DND-41 (cell line): Measurements from ENCODE around the gene RAB3B.
"Not testable (repeated sequence)": the region's sequence is repeated elsewhere in the genome, so short reads cannot be mapped to it uniquely, and the experiment has no call there.

Source experiments
- ATAC-seq: fragments of 200-7000 bp; cut with Tn5 transposase; 3 replicates; pipeline ENCODE4 v1.9.1; 2021; ENCODE audit warnings: low read depth; ENCODE audit not compliant: insufficient read depth
- DNase-seq: peaks from one replicate; pipeline ENCODE4 v3.0.0-alpha.2; 2020
- H2AFZ ChIP-seq: 2 replicates; pipeline ENCODE4 v1.6.0; 2012; ENCODE audit warnings: low read depth, low read length
- H3K27ac ChIP-seq: 2 replicates; pipeline ENCODE4 v1.5.1; 2012; ENCODE audit warnings: low read length, inconsistent platforms
- H3K27me3 ChIP-seq: fragments of 200-600 bp; sonication (generic); 2 replicates; pipeline ENCODE4 v1.6.0; 2012; ENCODE audit warnings: low read length, mild to moderate bottlenecking, inconsistent platforms; ENCODE audit not compliant: insufficient read depth, poor library complexity
- H3K36me3 ChIP-seq: 2 replicates; pipeline ENCODE4 v1.5.1; 2012; ENCODE audit warnings: low read length, inconsistent platforms; ENCODE audit not compliant: insufficient read depth
- H3K4me1 ChIP-seq: 2 replicates; pipeline ENCODE4 v1.5.1; 2012; ENCODE audit warnings: mild to moderate bottlenecking, low read length; ENCODE audit not compliant: insufficient read depth
- H3K4me2 ChIP-seq: 2 replicates; pipeline ENCODE4 v1.6.0; 2012; ENCODE audit warnings: mild to moderate bottlenecking, moderate library complexity, low read length, inconsistent platforms; ENCODE audit not compliant: insufficient read depth
- H3K4me3 ChIP-seq, 2 experiments: fragments of 200-600 bp in 1 of 2; shearing (Covaris generic) in 1 of 2; 2 replicates each; pipeline ENCODE4 v1.5.1; 2012 to 2016; ENCODE audit warnings: inconsistent platforms in 2 of 2, low read length in 2 of 2, mild to moderate bottlenecking in 2 of 2, low read depth in 1 of 2, moderate library complexity in 1 of 2
- H3K79me2 ChIP-seq: 2 replicates; pipeline ENCODE4 v1.6.0; 2012; ENCODE audit warnings: low read length, inconsistent platforms; ENCODE audit not compliant: insufficient read depth
- H3K9ac ChIP-seq: 2 replicates; pipeline ENCODE4 v1.6.0; 2012; ENCODE audit warnings: low read depth, mild to moderate bottlenecking, inconsistent platforms, low read length, moderate library complexity
- H3K9me3 ChIP-seq: 2 replicates; pipeline ENCODE4 v1.5.1; 2012; ENCODE audit warnings: low read length, moderate library complexity, mild to moderate bottlenecking, inconsistent platforms; ENCODE audit not compliant: insufficient read depth, severe bottlenecking
- H4K20me1 ChIP-seq: 2 replicates; pipeline ENCODE4 v1.6.0; 2012; ENCODE audit warnings: low read length; ENCODE audit not compliant: insufficient read depth
- EZH2 ChIP-seq: IDR thresholded peaks from 3 replicates; pipeline ENCODE4 v1.6.1; 2012; ENCODE audit warnings: borderline replicate concordance, low read depth, mild to moderate bottlenecking, moderate library complexity, low read length, inconsistent platforms; ENCODE audit not compliant: severe bottlenecking
- TF ChIP-seq, protein P1 (sequence below): IDR thresholded peaks from 2 replicates; pipeline ENCODE4 v1.5.1; 2012; ENCODE audit warnings: borderline replicate concordance, low read length, moderate library complexity, mild to moderate bottlenecking; ENCODE audit not compliant: poor library complexity, severe bottlenecking; ENCODE audit errors: extremely low read depth

RAB3B gene

DNA sequence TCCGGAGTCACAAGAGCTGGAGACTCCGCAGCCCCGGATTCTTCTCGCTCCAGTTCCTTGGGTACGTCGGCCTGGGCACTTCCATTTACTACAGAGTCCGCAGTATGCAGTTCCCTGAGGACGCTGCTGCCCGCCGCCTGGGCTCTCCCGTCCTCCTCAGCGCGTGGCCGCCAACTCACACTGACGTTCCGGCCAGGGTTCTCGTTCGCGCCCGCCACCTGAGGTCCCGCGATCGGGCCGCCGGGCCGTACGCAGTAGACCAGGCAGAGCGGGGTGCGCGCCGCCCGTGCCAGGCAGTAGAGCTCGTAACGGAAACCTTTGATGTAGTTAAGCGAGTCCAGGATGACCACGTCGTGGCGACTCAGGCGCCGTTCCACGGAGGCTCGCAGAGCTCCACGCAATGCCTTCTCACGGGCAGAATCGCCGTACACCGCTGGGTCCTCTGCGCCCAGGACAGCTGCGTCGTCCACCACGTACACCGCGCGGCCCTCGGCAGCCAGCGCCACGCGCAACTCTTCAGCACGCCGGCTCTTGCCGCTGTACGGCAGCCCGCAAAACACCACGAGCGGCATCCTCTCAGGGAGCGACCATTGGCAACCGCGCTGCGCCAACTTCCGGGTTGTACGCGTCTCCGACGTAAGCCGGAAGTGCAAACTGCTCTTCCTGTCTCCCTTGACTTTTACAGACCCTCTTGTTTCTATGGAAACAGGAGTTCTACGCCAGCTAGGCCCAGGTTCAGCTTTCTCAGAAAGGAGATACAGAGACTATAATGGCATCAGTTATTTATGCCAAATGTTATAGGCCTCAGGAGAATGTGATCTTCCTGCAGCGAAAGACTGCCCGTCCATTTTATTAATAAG lies 42.9 kb upstream of the RAB3B start, which contains the start of gene KTI12:
TSS of gene KTI12 (minus strand) at position 621 of the 860 bp plus-strand sequence. CDS start at position 572, 49 bp downstream.
- peak within 1 kb of the TSS; percentile 79 for H2AFZ ChIP-seq
- H4K20me1 ChIP-seq = peaks cover 26% of the 10 kb centered on the region
- H3K27ac ChIP-seq = peak within 1 kb of the TSS; percentile 85
- DNase-seq (peak; percentile 92), ATAC-seq (peak; percentile 97)
- TF ChIP-seq, protein P1, sequence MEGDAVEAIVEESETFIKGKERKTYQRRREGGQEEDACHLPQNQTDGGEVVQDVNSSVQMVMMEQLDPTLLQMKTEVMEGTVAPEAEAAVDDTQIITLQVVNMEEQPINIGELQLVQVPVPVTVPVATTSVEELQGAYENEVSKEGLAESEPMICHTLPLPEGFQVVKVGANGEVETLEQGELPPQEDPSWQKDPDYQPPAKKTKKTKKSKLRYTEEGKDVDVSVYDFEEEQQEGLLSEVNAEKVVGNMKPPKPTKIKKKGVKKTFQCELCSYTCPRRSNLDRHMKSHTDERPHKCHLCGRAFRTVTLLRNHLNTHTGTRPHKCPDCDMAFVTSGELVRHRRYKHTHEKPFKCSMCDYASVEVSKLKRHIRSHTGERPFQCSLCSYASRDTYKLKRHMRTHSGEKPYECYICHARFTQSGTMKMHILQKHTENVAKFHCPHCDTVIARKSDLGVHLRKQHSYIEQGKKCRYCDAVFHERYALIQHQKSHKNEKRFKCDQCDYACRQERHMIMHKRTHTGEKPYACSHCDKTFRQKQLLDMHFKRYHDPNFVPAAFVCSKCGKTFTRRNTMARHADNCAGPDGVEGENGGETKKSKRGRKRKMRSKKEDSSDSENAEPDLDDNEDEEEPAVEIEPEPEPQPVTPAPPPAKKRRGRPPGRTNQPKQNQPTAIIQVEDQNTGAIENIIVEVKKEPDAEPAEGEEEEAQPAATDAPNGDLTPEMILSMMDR = peak; percentile 13
- no peak for TF ChIP-seq EZH2
- H3K36me3 ChIP-seq = peaks cover 70% of the 10 kb centered on the region
- H3K79me2 ChIP-seq = peaks cover 66% of the 10 kb centered on the region
- peaks cover 42% of the 10 kb centered on the region for H3K4me1 ChIP-seq
- H3K4me2 ChIP-seq = peak within 1 kb of the TSS; percentile 83
- H3K27me3 ChIP-seq = no peaks in the 10 kb centered on the region
- peak within 1 kb of the TSS; percentile 58 to 86 for H3K4me3 ChIP-seq
- no peaks in the 10 kb centered on the region for H3K9me3 ChIP-seq
- peak within 1 kb of the TSS; percentile 75 for H3K9ac ChIP-seq

DNA sequence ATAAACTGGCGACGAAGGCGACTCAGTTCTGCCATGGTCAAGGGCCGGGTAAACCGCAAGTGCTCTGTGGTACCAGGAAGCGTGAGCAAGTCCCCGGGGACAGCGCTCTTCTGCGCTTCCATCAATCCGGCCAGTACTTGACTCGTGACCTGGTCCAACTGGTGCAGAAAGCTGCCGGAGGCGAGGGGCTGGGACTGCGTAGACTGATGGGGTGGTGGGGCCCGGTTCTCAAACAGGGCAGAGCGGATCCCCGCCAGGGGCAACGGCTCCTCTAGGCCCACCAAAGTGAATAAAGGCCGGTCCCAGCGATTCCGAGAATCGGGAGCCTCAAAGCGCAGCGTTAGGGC lies 42.3 kb upstream of the RAB3B start:
- H3K27ac ChIP-seq = peak overlapping the region; percentile 85
- no peaks in the 10 kb centered on the region for H3K9me3 ChIP-seq
- H3K9ac ChIP-seq = peak overlapping the region; percentile 75
- peaks cover 70% of the 10 kb centered on the region for H3K36me3 ChIP-seq
- H3K4me2 ChIP-seq = peak overlapping the region; percentile 83
- DNase-seq (no peak), ATAC-seq (peak; percentile 11)
- no peaks in the 10 kb centered on the region for H3K27me3 ChIP-seq
- peaks cover 26% of the 10 kb centered on the region for H4K20me1 ChIP-seq
- TF ChIP-seq, protein P1 = no peak
- no peak for TF ChIP-seq EZH2
- peak overlapping the region; percentile 79; the same call in 1 of the 2 replicates for H2AFZ ChIP-seq
- peaks cover 42% of the 10 kb centered on the region for H3K4me1 ChIP-seq
- H3K79me2 ChIP-seq = peaks cover 61% of the 10 kb centered on the region
- peak overlapping the region; percentile 58 to 86 for H3K4me3 ChIP-seq

DNA sequence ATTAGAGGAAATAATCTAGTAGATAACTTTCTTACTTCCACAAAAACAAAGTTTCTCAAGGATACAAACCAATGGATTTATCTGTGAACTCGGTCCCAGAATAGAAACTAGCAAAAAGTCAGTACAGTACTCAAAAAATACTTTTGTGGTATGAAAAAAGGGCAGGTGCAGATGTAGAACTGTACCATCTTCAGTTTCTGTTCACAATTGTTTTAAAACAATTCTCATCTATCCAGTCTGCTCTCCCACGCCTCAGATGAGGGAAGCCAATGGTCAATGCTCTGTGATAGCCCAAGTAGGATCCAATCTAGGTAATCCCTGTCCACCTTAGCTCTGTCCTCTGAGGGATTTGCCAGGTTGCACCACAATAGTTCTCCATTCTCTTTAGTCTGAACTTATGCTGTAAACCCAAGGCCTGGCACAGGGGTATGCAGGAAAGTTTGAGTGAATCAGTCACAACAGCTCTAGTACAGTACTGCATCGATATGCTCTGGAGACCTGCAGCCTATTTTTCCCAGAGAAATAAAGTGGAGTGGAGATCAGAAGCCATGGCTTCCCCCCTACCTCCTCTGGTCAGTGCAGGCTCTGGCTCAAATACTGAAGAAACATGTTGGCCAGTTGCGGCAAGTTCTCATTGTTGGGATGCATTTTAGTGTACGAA lies 41.8 kb upstream of the RAB3B start:
- Histone ChIP-seq H3K4me3 (peak overlapping the region; percentile 58 to 86; a peak in 3 of 4 replicates), H4K20me1 (peaks cover 26% of the 10 kb centered on the region), H3K27ac (peak overlapping the region; percentile 85), H3K27me3 (no peaks in the 10 kb centered on the region), H2AFZ (no peak overlapping the region), H3K79me2 (peaks cover 57% of the 10 kb centered on the region), H3K9ac (peak overlapping the region; percentile 75), H3K9me3 (no peaks in the 10 kb centered on the region), H3K4me2 (peak overlapping the region; percentile 83), H3K36me3 (peaks cover 68% of the 10 kb centered on the region), H3K4me1 (peaks cover 42% of the 10 kb centered on the region)
- no peak for ATAC-seq
- no peak for TF ChIP-seq EZH2
- TF ChIP-seq, protein P1 = no peak
- DNase-seq = no peak

DNA sequence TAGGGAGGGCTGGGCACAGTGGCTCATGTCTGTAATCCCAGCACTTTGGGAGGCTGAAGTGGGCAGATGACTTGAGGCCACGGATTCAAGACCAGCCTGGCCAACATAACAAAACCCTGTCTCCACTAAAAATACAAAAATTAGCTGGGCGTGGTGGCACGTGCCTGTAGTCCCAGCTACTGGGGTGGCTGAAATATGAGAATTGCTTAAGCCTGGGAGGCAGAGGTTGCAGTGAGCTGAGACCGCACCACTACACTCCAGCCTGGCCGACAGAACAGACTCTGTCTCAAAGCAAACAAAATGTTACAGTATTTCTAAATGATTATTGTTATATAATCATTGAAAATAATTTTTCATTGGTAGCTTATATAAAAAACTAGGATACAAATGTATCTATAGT lies 38.3 kb upstream of the RAB3B start:
- Histone ChIP-seq H4K20me1 (peaks cover 26% of the 10 kb centered on the region), H3K36me3 (peaks cover 81% of the 10 kb centered on the region), H3K79me2 (peaks cover 43% of the 10 kb centered on the region), H3K4me1 (peaks cover 33% of the 10 kb centered on the region)
- H2AFZ ChIP-seq, H3K9ac ChIP-seq, H3K9me3 ChIP-seq, H3K4me2 ChIP-seq, H3K27me3 ChIP-seq, ATAC-seq, DNase-seq, H3K4me3 ChIP-seq, H3K27ac ChIP-seq: not testable (repeated sequence)
